Activated naive CD8-positive, alpha-beta T cell treated with anti-CD3 and anti-CD28 coated beads, Interleukin-2, amount 50 U/mL, for 24 hours (primary cell): ENCODE data around the gene RTP3.
A peak's percentile ranks its signal among the peaks of the same experiment; 100 is the strongest.

Source experiments
- ATAC-seq: fragments of 150-1000 bp; cut with Tn5 transposase; one replicate; pipeline ENCODE4 v1.10.0; 2021
- DNase-seq: peaks from one replicate; pipeline ENCODE4 v3.0.0; 2021
- H3K27ac Mint-ChIP-seq: one replicate; pipeline ENCODE4 v1.8.0; 2021; ENCODE audit warnings: mild to moderate bottlenecking, mixed read lengths
- H3K27me3 Mint-ChIP-seq: one replicate; pipeline ENCODE4 v1.8.0; 2021; ENCODE audit warnings: mixed read lengths
- H3K36me3 Mint-ChIP-seq: one replicate; pipeline ENCODE4 v1.8.0; 2021; ENCODE audit warnings: low read depth, mixed read lengths
- H3K4me1 Mint-ChIP-seq: one replicate; pipeline ENCODE4 v1.8.0; 2021; ENCODE audit warnings: mixed read lengths
- H3K4me3 Mint-ChIP-seq: one replicate; pipeline ENCODE4 v1.8.0; 2021; ENCODE audit warnings: mild to moderate bottlenecking, moderate library complexity, mixed read lengths
- H3K9me3 Mint-ChIP-seq: one replicate; pipeline ENCODE4 v1.8.0; 2021; ENCODE audit warnings: mixed read lengths

RTP3 gene

DNA sequence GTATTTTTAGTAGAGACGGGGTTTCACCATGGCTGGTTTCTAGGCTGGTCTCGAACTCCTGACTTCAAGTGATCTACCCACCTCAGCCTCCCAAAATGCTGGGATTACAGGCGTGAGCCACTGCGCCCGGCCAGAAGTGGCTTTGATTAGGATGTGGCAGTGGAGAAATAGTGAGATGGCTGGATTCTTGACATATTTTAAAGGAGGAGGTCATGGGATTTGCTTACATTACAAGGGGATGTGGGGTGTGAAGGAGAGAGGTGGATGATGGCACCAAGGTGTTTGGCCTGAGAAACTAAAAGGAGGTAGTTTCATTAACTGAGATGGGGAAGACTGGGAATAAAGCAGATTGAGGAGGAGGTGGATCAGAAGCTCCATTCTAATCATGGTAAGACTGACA lies 18.1 kb upstream of the RTP3 start:
- Mint-ChIP-seq H3K27me3 (peaks cover 19% of the 10 kb centered on the region), H3K9me3 (peaks cover 10% of the 10 kb centered on the region), H3K27ac (no peak overlapping the region), H3K4me3 (no peak overlapping the region), H3K4me1 (no peaks in the 10 kb centered on the region), H3K36me3 (no peaks in the 10 kb centered on the region)
- ATAC-seq, result no peak
- DNase-seq, result no peak

DNA sequence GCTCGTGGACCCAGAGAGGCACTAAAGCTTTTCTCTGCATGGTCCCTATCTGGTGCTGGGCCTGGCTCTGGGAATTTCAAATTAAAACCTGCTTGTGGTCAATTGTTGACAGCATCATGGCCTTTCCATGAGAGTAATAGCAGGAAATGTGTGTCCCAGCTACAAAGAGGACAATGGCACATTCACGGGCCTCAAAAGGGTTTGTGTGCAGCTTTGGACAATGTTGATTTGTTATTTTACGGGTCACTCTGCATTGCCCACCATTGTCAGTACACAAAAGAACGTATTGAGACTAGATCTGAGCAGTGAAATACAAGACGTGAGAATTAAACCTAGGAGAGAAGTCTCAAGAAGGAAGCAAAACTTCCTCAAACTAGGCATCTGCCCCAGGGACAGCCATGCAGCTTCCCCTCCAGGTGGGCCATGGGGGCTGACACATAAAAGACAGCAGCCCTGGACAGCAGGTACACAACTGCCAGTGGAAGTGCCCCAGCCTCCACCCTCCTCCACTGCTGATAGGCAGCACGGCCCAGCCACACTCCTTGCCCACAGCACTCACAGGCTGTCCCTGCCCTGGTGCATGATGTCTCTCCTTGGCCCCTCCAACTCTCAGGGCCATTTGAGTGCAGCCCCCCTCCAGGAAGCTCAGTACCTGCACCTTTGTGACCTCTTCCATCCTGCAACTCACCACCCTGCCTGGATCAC lies 17.1 kb upstream of the RTP3 start:
- no peak for ATAC-seq
- no peaks in the 10 kb centered on the region for H3K36me3 Mint-ChIP-seq
- H3K27me3 Mint-ChIP-seq, result peaks cover 13% of the 10 kb centered on the region
- no peaks in the 10 kb centered on the region for H3K4me1 Mint-ChIP-seq
- no peak overlapping the region for H3K4me3 Mint-ChIP-seq
- H3K27ac Mint-ChIP-seq, result no peak overlapping the region
- H3K9me3 Mint-ChIP-seq, result peaks cover under 1% of the 10 kb centered on the region
- no peak for DNase-seq

DNA sequence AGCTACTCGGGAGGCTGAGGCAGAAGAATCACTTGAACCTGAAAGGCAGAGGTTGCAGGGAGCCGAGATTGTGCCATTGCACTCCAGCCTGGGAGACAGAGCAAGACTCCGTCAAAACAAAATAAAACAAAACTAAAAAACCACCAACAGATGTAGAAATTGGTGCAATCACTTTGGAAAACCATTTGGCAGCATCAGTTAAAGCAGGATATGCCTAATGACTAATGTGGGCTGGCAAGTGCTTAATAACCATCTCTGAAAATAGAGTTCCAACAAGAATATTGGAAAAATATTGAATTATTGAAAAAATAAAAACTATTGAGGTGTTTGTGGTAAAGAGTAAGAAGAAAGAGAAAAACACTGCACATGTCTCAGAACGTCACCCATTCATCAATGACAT lies 16.1 kb upstream of the RTP3 start:
- peaks cover 12% of the 10 kb centered on the region for H3K27me3 Mint-ChIP-seq

DNA sequence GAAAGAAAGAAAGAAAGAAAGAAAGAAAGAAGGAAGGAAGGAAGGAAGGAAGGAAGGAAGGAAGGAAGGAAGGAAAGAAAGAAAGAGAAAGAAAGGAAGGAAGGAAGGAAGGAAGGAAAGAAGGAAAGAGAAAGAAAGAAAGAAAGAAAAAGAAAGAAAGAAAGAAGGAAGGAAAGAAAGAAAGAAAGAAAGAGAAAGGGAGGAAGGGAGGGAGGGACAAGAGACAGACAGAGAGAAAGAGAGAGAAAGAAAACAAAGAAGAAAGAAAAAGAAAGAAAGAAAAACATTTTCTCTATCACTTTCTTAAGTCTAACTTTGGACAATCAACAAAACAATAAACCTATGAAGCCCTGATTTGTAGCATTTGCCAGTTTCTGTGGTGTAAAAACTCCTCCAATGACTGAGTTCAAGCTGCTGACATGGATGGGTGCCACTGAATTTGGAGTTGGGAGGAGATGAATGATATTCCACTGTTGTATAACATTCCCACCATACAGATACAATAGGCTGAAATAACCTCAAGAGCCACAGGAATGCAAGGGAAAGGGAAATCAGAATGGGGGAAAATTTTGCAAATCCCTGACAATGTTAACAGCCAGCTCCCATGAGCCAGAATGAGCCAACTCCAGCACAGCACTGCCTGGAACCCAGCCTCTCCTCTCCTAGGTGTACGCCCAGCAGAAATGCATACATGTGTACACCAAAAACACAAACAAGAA lies 15.0 kb upstream of the RTP3 start:
- DNase-seq, result no peak
- H3K36me3 Mint-ChIP-seq, result no peaks in the 10 kb centered on the region

More for the DNA sequence above, 16.1 kb upstream of the RTP3 start:
- H3K9me3 Mint-ChIP-seq, result no peaks in the 10 kb centered on the region
- H3K27ac Mint-ChIP-seq, result no peak overlapping the region
- DNase-seq, result no peak
- no peaks in the 10 kb centered on the region for H3K4me1 Mint-ChIP-seq
- no peak overlapping the region for H3K4me3 Mint-ChIP-seq
- H3K36me3 Mint-ChIP-seq, result no peaks in the 10 kb centered on the region
- no peak for ATAC-seq

DNA sequence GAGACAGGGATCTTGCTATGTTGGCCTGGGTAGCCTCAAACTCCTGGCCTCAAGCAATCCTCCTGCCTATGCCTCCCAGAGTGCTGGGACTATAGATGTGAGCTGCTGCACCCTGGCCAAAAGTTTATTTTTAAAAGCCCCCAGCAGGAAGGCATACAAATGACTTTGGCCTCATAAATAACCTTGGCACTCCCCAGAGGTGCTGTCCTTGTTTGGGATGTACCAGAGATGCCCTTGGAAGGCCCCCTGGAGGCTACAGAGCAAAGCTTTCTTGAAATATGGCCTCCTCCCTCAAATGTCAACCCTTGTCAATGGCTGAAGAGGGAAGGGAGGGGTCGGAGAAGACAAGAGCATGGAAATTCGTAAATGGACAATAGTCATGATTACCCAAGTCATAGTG lies 14.0 kb upstream of the RTP3 start:
- H3K4me1 Mint-ChIP-seq, result peaks cover 4% of the 10 kb centered on the region
- DNase-seq (no peak), ATAC-seq (no peak)
- H3K27ac Mint-ChIP-seq, result no peak overlapping the region
- no peak overlapping the region for H3K4me3 Mint-ChIP-seq
- no peaks in the 10 kb centered on the region for H3K36me3 Mint-ChIP-seq
- peaks cover 7% of the 10 kb centered on the region for H3K27me3 Mint-ChIP-seq
- no peaks in the 10 kb centered on the region for H3K9me3 Mint-ChIP-seq

More for the DNA sequence above, 15.0 kb upstream of the RTP3 start:
- peaks cover 10% of the 10 kb centered on the region for H3K27me3 Mint-ChIP-seq
- no peak for ATAC-seq
- no peaks in the 10 kb centered on the region for H3K9me3 Mint-ChIP-seq
- H3K4me1 Mint-ChIP-seq, result no peaks in the 10 kb centered on the region
- H3K4me3 Mint-ChIP-seq, result no peak overlapping the region
- no peak overlapping the region for H3K27ac Mint-ChIP-seq

DNA sequence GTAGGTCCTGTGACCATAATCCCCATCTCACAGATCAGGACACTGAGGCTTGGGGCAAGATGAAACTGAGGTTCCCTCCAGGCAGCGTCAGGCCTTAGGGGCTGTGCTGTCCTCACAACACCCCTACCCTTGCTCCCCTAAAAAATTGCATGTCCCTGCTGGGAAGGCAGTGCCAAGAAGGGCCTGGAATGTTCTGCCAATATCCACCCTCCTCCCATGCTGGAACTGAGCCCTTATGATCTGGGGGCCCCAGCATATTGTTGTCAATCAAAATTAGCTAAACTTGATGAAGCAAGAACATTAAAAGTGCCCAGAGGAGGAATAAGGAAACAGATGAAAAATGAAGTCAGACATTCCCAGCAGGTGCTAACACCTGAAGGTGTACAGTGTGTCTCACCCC lies 13.4 kb upstream of the RTP3 start:
- Mint-ChIP-seq H3K27ac (no peak overlapping the region), H3K4me1 (peaks cover 7% of the 10 kb centered on the region), H3K27me3 (peaks cover 7% of the 10 kb centered on the region), H3K36me3 (no peaks in the 10 kb centered on the region), H3K9me3 (no peaks in the 10 kb centered on the region), H3K4me3 (no peak overlapping the region)
- no peak for ATAC-seq
- DNase-seq, result no peak

DNA sequence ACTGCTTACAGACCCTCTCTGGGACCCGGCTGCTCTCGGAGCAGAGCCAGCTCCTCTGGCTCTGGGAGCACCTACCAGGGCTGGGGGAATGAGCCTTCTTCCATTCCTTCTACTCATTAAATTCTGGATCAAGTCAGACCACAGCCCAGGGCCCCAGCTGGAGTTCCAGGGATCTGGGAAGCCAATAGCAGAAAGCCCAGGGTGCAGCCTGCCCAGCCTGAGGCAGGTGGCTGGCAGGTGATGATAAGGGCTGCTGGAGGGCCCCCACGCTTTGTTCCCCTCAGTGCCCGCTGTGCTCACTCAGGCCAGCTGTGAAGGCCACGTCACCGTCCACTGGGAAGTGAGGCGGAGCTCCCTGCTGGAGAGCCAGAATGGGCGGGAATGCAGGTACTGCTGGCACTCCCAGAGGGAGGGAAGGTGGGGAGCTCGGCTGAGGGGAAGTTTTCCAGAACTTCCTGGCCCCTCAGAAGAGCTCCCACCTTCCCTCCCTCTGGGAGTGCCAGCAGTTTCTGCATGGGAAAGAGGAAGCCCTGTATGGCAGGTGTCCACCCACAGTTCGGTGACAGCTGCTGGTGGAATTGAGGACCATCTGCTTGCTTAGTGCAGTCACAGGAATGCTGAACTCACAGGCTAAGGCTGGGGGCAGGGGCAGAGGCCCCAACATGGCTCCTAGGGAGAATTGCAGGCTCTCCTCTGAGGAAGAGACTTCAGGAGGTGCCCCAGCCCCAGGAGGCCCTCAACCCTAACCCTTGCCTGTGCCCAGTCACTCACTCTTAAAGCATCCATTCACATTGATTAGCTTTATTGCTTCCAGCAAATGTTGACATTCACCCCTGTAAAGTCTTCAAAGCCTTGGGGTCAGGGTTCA lies 12.6 kb upstream of the RTP3 start:
- no peaks in the 10 kb centered on the region for H3K9me3 Mint-ChIP-seq
- no peak for DNase-seq
- no peak overlapping the region for H3K27ac Mint-ChIP-seq
- peaks cover 9% of the 10 kb centered on the region for H3K4me1 Mint-ChIP-seq
- ATAC-seq, result no peak
- no peak overlapping the region for H3K4me3 Mint-ChIP-seq
- peaks cover 5% of the 10 kb centered on the region for H3K27me3 Mint-ChIP-seq
- H3K36me3 Mint-ChIP-seq, result no peaks in the 10 kb centered on the region

DNA sequence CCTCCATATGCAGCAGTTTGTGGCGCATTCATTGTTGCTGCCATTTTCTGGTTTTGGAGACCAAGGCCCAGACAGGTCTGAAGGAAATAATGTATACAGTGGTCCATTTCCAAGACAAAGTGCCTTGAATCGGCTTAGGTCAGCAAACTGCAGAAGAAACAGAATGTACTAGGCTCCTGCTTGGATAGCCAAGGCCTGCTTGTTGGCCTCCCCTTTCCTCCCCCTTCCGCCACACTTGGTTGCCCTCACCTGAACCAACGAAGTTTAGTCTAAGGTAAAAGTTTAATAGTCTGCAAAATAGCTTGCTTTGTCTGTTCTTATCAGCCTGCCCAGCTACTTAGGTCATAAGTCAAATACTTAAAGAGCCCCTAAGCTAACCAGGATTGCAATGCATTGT lies 12.0 kb upstream of the RTP3 start:
- Mint-ChIP-seq H3K4me1 (peaks cover 9% of the 10 kb centered on the region), H3K27me3 (peaks cover 5% of the 10 kb centered on the region), H3K4me3 (no peak overlapping the region), H3K27ac (no peak overlapping the region), H3K9me3 (no peaks in the 10 kb centered on the region), H3K36me3 (no peaks in the 10 kb centered on the region)
- DNase-seq (no peak), ATAC-seq (no peak)

DNA sequence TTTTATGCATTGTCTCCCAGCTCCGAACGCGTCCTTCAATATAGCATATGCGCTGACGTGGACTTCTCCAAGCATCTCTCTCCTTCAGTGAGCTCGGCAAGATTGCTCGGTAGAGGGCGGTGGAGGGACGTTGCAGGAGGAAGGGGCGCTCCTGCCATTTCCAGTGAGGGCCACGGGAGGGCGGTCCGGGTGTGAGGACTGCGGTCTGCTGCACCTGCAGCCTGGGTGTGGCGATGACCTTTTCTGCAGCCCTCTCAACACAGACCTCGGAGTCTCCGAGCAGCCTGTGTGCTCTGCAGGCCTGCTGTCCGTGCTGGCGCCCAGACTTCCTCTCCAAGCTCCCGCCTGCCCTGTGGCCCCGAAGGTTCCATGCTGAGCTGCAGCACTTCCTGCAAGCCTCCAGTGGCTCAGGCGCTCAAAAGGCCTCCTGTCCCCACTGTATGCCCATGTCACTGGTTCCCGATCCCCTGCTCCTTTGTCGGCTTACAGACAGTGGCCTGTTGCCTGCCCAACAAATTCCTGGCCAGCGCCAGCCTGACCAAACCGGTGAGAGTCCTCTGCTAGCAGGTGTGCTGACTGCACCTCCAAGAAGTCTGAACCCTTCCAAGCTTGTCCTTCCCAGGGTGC lies 8.9 kb upstream of the RTP3 start:
- Mint-ChIP-seq H3K4me3 (peak overlapping the region; percentile 20), H3K9me3 (no peaks in the 10 kb centered on the region), H3K27ac (no peak overlapping the region)

DNA sequence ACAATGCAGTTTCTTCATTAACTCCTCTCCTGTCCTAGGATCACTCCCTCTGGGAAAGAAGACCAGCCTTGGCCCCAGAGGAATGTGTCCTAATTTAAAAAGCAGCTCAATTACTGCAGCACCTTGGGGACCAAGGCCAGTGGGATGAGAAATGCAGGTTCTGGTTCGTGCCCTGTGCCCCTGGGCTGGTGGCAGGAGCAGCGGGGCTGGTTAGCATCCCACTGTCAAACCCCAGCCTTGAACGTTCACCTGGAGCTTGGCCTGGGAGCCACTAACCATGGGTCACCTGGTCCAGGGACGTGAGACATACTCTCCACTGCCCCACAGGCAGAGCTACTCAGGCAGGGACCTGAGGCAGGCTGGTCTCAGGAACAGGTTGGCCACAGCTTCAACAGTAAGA lies 8.4 kb upstream of the RTP3 start:
- ATAC-seq (no peak), DNase-seq (no peak)
- Mint-ChIP-seq H3K27me3 (peaks cover 5% of the 10 kb centered on the region), H3K9me3 (no peaks in the 10 kb centered on the region), H3K36me3 (no peaks in the 10 kb centered on the region), H3K4me1 (peaks cover 9% of the 10 kb centered on the region), H3K27ac (no peak overlapping the region), H3K4me3 (no peak overlapping the region)

More for the DNA sequence above, 8.9 kb upstream of the RTP3 start:
- DNase-seq, result peak; percentile 94
- ATAC-seq, result peak; percentile 94
- Mint-ChIP-seq H3K4me1 (peaks cover 9% of the 10 kb centered on the region), H3K27me3 (peaks cover 5% of the 10 kb centered on the region), H3K36me3 (no peaks in the 10 kb centered on the region)

DNA sequence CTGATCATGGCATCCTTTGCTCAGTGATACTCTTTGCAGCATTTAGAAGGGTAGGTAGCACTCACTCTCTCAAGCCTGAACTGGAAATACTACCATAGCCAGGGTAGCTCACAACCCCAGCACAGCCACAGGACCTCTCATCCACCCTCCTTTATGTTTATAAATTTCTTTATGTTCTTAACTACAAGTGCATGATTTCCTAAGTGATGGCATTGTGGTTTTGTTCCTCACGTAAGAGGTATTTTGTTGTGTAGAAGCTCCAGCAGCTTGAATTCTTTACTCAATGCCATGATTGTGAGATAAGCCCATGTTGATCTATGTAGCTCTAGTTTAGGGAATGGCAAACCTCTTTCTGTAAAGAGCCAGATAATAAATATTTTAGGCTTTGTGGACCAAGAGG lies 7.9 kb upstream of the RTP3 start:
- Mint-ChIP-seq H3K27ac (no peak overlapping the region), H3K27me3 (peaks cover 5% of the 10 kb centered on the region), H3K4me1 (peaks cover 9% of the 10 kb centered on the region), H3K4me3 (no peak overlapping the region), H3K9me3 (no peaks in the 10 kb centered on the region), H3K36me3 (no peaks in the 10 kb centered on the region)
- ATAC-seq (no peak), DNase-seq (no peak)

DNA sequence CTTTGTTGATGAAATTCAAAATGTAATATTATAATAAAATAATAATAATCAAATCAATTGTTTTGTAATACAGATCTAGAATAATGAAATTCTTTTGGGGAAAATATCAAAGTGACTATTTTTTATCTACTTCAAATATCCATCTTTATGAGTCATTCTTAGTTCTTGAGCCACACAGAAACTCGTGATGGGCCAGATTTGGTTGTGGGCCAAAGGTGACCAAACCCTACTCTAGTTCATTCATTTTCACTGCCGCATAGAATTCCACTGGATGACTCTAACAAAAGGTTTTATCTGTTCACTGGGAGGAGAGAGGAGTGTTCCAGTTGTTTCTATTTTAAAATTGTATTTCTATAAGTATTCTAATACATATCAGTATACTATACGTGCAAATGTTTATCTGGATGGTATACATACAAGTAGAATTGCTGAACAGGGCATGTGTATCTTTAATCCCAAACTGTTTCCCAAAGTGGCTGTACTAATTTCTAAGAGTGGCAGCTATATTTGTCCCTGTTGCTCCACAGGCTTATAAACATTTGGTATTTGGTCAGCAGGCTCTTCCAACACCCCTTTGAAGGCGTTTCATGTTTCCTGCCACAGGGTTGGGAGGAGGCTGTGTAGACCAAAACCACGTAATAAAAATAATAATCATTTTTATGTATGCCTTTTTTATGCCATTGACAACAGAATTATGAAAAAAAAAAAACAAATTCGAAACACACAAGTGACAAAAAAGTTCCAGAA lies 7.3 kb upstream of the RTP3 start:
- peaks cover 9% of the 10 kb centered on the region for H3K4me1 Mint-ChIP-seq
- no peaks in the 10 kb centered on the region for H3K36me3 Mint-ChIP-seq
- no peaks in the 10 kb centered on the region for H3K9me3 Mint-ChIP-seq
- H3K27me3 Mint-ChIP-seq, result peaks cover 5% of the 10 kb centered on the region
- ATAC-seq (no peak), DNase-seq (no peak)
- no peak overlapping the region for H3K4me3 Mint-ChIP-seq
- no peak overlapping the region for H3K27ac Mint-ChIP-seq

DNA sequence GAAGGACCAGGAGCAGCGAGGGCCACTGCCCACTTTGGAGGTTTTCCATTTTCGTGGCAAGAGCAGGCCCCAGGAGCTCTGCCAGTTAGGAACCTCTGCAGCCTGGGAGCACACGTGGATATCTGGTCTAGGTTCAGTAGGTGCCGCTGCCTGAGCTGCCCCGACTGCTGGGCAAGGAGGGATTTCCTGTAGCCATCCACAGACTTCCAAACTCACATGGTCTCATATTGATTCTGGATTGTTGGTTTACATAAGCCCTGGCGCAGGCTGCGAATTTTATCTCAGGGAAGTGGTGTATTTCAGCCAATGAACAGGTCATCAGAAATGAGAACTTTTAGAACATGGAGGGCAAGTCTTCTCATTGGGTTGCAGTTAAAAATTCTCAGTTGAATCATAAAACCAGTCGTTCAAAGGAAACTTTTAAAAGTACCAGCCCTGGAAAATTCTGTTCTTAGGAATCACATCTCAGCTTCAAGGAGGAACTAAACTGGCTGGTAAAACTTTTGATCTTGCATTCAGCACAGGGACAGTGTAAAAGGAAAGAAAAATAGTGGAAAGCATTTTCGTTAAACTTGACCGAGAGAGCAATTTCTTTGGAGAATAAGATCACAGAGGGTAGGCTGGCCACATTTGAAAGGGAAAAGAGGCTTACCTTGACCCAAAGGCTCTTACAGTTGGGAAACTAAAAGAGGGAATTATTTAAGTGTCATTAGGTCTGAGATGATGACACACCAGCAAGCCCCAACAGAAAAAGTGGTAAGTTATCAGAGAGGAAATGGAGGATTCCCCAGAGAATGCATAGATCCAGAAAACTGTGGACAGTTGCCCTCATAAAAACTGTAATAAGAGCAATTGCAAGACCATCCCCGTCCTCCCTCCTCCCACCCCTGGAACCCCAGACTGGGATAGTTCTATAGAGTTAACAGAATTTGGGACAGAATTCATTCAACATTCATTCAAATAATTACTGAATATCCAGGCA lies 6.4 kb upstream of the RTP3 start:
- no peak overlapping the region for H3K4me3 Mint-ChIP-seq
- H3K4me1 Mint-ChIP-seq, result peaks cover 9% of the 10 kb centered on the region
- H3K27ac Mint-ChIP-seq, result no peak overlapping the region
- no peak for DNase-seq
- H3K9me3 Mint-ChIP-seq, result no peaks in the 10 kb centered on the region
- H3K27me3 Mint-ChIP-seq, result peaks cover 5% of the 10 kb centered on the region
- ATAC-seq, result no peak
- no peaks in the 10 kb centered on the region for H3K36me3 Mint-ChIP-seq
